H1 (cell line): ENCODE data around the gene PTPN18. TPM values are rescaled to one million over a fixed set of nuclear protein-coding genes. Genes with fewer than 3 reads are reported as not detected.

ENCODE experiments used
- CTCF ChIA-PET: fragments of 300-600 bp; sonication (Branson Sonifier 250); formaldehyde crosslinking; loops from one replicate; lab custom pipeline; 2021; ENCODE audit not compliant: partially characterized antibody; lab: Charles Lee
- POLR2A ChIA-PET: fragments of 300-600 bp; sonication (Branson Sonifier 250); formaldehyde crosslinking; loops from one replicate; lab custom pipeline; 2021; ENCODE audit warnings: inconsistent platforms; ENCODE audit not compliant: partially characterized antibody; lab: Charles Lee
- DNase-seq, 2 experiments: peaks; one replicate each; pipeline versions ENCODE4 v3.0.0 to v3.0.0-alpha.2; 2010 to 2022; ENCODE audit warnings: low spot score in 2 of 2, low read depth in 1 of 2, mixed read lengths in 1 of 2
- FAIRE-seq: peaks from 2 replicates; lab custom pipeline; 2011; peaks lifted over from hg19 to GRCh38; lab: Jason Lieb, UNC
- H2AFZ ChIP-seq: 2 replicates; pipeline ENCODE4 v1.8.1; 2012; ENCODE audit warnings: low read length, inconsistent platforms
- H2AK5ac ChIP-seq: 2 replicates; pipeline ENCODE4 v1.6.1; 2013; ENCODE audit warnings: low read depth, low read length
- H2BK120ac ChIP-seq: replicated peaks from 2 replicates; pipeline ENCODE3; 2013; ENCODE audit warnings: low read depth, low read length, inconsistent platforms
- H2BK12ac ChIP-seq: 2 replicates; pipeline ENCODE4 v1.6.1; 2013; ENCODE audit warnings: low read depth, low read length
- H2BK15ac ChIP-seq: 2 replicates; pipeline ENCODE4 v1.6.1; 2013; ENCODE audit warnings: low read length
- H2BK20ac ChIP-seq: 2 replicates; pipeline ENCODE4 v1.6.1; 2013; ENCODE audit warnings: low read length
- H2BK5ac ChIP-seq: 2 replicates; pipeline ENCODE4 v1.6.1; 2013; ENCODE audit warnings: low read depth, low read length
- H3K14ac ChIP-seq: 2 replicates; pipeline ENCODE4 v1.6.1; 2013; ENCODE audit warnings: inconsistent platforms; ENCODE audit not compliant: insufficient read length
- H3K18ac ChIP-seq: 2 replicates; pipeline ENCODE4 v1.6.1; 2013; ENCODE audit warnings: low read length; ENCODE audit errors: extremely low read depth
- H3K23ac ChIP-seq: 2 replicates; pipeline ENCODE4 v1.6.1; 2013; ENCODE audit warnings: inconsistent platforms; ENCODE audit not compliant: insufficient read length
- H3K23me2 ChIP-seq: 2 replicates; pipeline ENCODE4 v1.6.1; 2013; ENCODE audit warnings: low read depth, low read length
- H3K27ac ChIP-seq: 2 replicates; pipeline ENCODE4 v1.6.1; 2011; ENCODE audit warnings: low read depth, low read length, inconsistent platforms
- H3K27me3 ChIP-seq, 4 experiments: replicated peaks in 1 of 4; 1 replicate in 1 of 4; 2 replicates in 3 of 4; pipeline versions ENCODE4 v1.6.1 to v1.8.1; 2011 to 2013; ENCODE audit warnings: low read length in 3 of 4, mild to moderate bottlenecking in 3 of 4, inconsistent platforms in 2 of 4, mixed read lengths in 2 of 4, moderate library complexity in 1 of 4; ENCODE audit not compliant: control insufficient read depth in 3 of 4, insufficient read depth in 3 of 4; ENCODE audit errors: extremely low read depth in 1 of 4
- H3K36me3 ChIP-seq, 4 experiments: 2 replicates each; pipeline versions ENCODE4 v1.6.1 to v1.8.1; 2011 to 2013; ENCODE audit warnings: mild to moderate bottlenecking in 4 of 4, low read length in 3 of 4, moderate library complexity in 2 of 4, control low read depth in 1 of 4, inconsistent platforms in 1 of 4; ENCODE audit not compliant: insufficient read depth in 4 of 4, control insufficient read depth in 2 of 4
- H3K4ac ChIP-seq: replicated peaks from 2 replicates; pipeline ENCODE3; 2013; ENCODE audit warnings: low read length, low read depth, mixed read lengths, inconsistent platforms; ENCODE audit not compliant: insufficient read length
- H3K4me1 ChIP-seq, 4 experiments: replicated peaks in 1 of 4; 1 replicate in 1 of 4; 2 replicates in 3 of 4; pipeline versions ENCODE4 v1.6.1 to v1.8.1; 2011 to 2013; ENCODE audit warnings: low read length in 3 of 4, inconsistent platforms in 2 of 4, mixed read lengths in 1 of 4; ENCODE audit not compliant: insufficient read depth in 4 of 4, control insufficient read depth in 3 of 4
- H3K4me2 ChIP-seq, 2 experiments: 2 replicates each; pipeline versions ENCODE4 v1.6.1 to v1.8.1; 2011 to 2013; ENCODE audit warnings: low read depth in 2 of 2, low read length in 2 of 2, control low read depth in 1 of 2, inconsistent platforms in 1 of 2, mild to moderate bottlenecking in 1 of 2; ENCODE audit not compliant: insufficient read depth in 1 of 2
- H3K4me3 ChIP-seq, 4 experiments: fragments of 200-600, 300-600 bp in 1 of 4; sonication (generic), shearing (Covaris generic), sonication (Bioruptor Twin) in 1 of 4; 2 replicates each; pipeline versions ENCODE4 v1.5.1 to v1.8.1; 2011 to 2016; ENCODE audit warnings: low read length in 4 of 4, low read depth in 3 of 4, control low read depth in 2 of 4, inconsistent platforms in 2 of 4, mild to moderate bottlenecking in 2 of 4, mixed read lengths in 1 of 4, moderate library complexity in 1 of 4; ENCODE audit not compliant: insufficient read depth in 2 of 4; ENCODE audit errors: extremely low read depth in 1 of 4
- H3K56ac ChIP-seq: replicated peaks from 2 replicates; pipeline ENCODE3; 2013; ENCODE audit warnings: low read depth, mild to moderate bottlenecking, mixed read lengths, low read length, inconsistent platforms; ENCODE audit not compliant: insufficient read length
- H3K79me1 ChIP-seq: 2 replicates; pipeline ENCODE4 v1.6.1; 2013; ENCODE audit warnings: low read depth, low read length, control low read depth
- H3K79me2 ChIP-seq, 2 experiments: 2 replicates each; pipeline versions ENCODE4 v1.6.1 to v1.8.1; 2012 to 2013; ENCODE audit warnings: low read length in 2 of 2, mild to moderate bottlenecking in 2 of 2, inconsistent platforms in 1 of 2; ENCODE audit not compliant: insufficient read depth in 2 of 2, control insufficient read depth in 1 of 2
- H3K9ac ChIP-seq, 4 experiments: replicated peaks in 1 of 4; 1 replicate in 1 of 4; 2 replicates in 3 of 4; pipeline versions ENCODE4 v1.6.1 to v1.8.1; 2011 to 2013; ENCODE audit warnings: low read depth in 3 of 4, low read length in 3 of 4, control low read depth in 2 of 4, mild to moderate bottlenecking in 2 of 4, moderate library complexity in 2 of 4, inconsistent platforms in 1 of 4; ENCODE audit errors: extremely low read depth in 1 of 4
- H3K9me3 ChIP-seq, 2 experiments: 2 replicates each; pipeline versions ENCODE4 v1.6.1 to v1.8.1; 2012 to 2013; ENCODE audit warnings: mild to moderate bottlenecking in 2 of 2, moderate library complexity in 2 of 2, control low read depth in 1 of 2, inconsistent platforms in 1 of 2, low read depth in 1 of 2, low read length in 1 of 2, mixed read lengths in 1 of 2; ENCODE audit not compliant: insufficient read depth in 2 of 2
- H4K20me1 ChIP-seq, 2 experiments: replicated peaks in 1 of 2; 2 replicates each; pipeline versions ENCODE3 to v1.8.1; 2011 to 2013; ENCODE audit warnings: inconsistent platforms in 2 of 2, low read length in 2 of 2, mild to moderate bottlenecking in 1 of 2; ENCODE audit not compliant: insufficient read depth in 2 of 2, control insufficient read depth in 1 of 2
- H4K5ac ChIP-seq: 2 replicates; pipeline ENCODE4 v1.6.1; 2013; ENCODE audit warnings: low read length, low read depth, mixed read lengths, inconsistent platforms; ENCODE audit not compliant: insufficient read length
- H4K8ac ChIP-seq: 2 replicates; pipeline ENCODE4 v1.8.0; 2013; ENCODE audit warnings: mild to moderate bottlenecking, moderate library complexity, low read length, inconsistent platforms; ENCODE audit not compliant: insufficient read depth; ENCODE audit errors: extremely low read depth
- H4K91ac ChIP-seq: replicated peaks from 2 replicates; pipeline ENCODE3; 2013; ENCODE audit warnings: low read length, mixed read lengths, inconsistent platforms; ENCODE audit not compliant: insufficient read length
- ASH2L ChIP-seq: fragments of 200-600, 300-600 bp; sonication (generic); IDR thresholded peaks from one replicate; pipeline ENCODE4 v1.7.1; 2017; ENCODE audit warnings: low read length
- SIX5 ChIP-seq: IDR thresholded peaks from 2 replicates; pipeline ENCODE4 v1.6.1; 2011; ENCODE audit warnings: mild to moderate bottlenecking, low read depth, low read length
- WGBS, 2 experiments: shearing (Covaris generic) in 1 of 2; methylation state at CpG; one replicate each; pipeline versions ENCODE4 v1.1.6 to v1.1.7; 2013 to 2015; ENCODE audit warnings: low lambda C conversion rate in 2 of 2, mixed read lengths in 2 of 2, inconsistent platforms in 1 of 2, low coverage in 1 of 2, missing lambda C conversion rate in 1 of 2; ENCODE audit not compliant: insufficient replicate concordance in 2 of 2, insufficient coverage in 1 of 2, insufficient read length in 1 of 2; ENCODE audit errors: extremely low coverage in 1 of 2, missing lambda C conversion rate in 1 of 2; 5-methylcytosine and 5-hydroxymethylcytosine counted together
- polyA plus RNA-seq, 7 experiments: library from polyadenylated mRNA; depleted of rRNA in 3 of 7; stranded (reverse) in 5 of 7; unstranded in 2 of 7; fragments of >200 nt in 5 of 7; fragments of 200-250 nt in 2 of 7; gene quantifications; 1 replicate in 5 of 7; 2 replicates in 1 of 7; 4 replicates in 1 of 7; pipeline versions ENCODE4 v1.2.1 to v1.2.3, GENCODE V29; 2011 to 2013; ENCODE audit warnings: missing spikeins in 2 of 7, mixed read lengths in 2 of 7
- total RNA-seq: library from RNA; stranded (reverse); fragmentation: NEBNext Ultra II Directional; extraction: Animal tissue kit (Norgen Biotek cat#: 25700); gene quantifications from 2 replicates; pipeline ENCODE4 v1.2.1, GENCODE V29; 2021
- TF ChIP-seq, protein P1 (sequence below): IDR thresholded peaks from 2 replicates; pipeline ENCODE4 v1.6.1; 2012; ENCODE audit warnings: low read length, inconsistent platforms

Gene PTPN18
- total and polyA plus RNA-seq, 2 of the 8 experiments (the other 6 are each of a cell fraction or from before 2014, with no cell fraction given), result 13.2 to 14.7 TPM

DNA sequence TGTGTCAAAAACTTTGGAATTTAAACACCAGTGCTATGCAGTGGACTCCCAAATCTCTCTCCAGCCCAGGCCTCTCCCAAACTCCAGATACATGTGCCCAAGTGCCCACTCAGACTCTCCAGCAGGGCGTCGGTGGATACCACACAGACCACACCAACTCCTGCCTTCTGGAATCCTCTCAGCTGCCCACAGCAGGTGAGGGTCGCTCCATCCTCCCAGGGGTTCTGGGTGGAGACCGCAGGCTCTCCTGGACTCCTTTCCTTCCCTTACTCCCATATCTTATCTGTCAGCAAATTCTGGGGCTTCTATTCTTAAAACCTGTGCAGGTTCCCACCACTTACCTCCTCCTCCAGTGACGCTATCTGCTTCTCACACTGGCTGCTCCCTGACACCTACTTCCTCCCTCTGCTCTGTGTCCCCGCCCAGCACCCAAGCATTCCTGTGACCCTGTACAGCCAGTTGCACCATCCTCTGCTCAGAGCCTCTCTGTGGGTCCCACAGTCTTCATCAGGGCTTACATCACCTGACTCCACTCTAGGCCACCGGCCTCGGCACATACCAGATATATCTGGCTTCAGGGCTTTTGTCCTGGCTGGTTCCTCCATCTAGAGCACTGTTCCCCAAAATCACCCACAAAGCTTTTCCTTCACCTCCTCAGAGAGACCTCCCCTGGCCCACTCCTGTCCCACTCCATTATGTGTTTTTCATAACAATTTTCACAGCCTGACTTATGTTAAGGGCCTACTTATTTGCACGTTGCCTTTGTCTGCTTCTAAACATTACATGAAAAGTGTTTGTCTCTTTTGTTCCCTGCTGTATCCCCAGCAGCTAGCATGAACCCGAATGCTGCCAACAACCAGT lies 15.7 kb upstream of the PTPN18 start:
- no peak overlapping the region for H3K23ac ChIP-seq
- ChIA-PET CTCF (interaction anchor here (1.3 to 2.5 kb wide), 3 partner anchors 7 to 33 kb away, joined by 4 to 14 read pairs (median 10); no protein-coding TSS in a partner anchor), POLR2A (no interaction called here)
- no peaks in the 10 kb centered on the region for H3K27me3 ChIP-seq
- H3K56ac ChIP-seq, result no peak overlapping the region
- no peak overlapping the region for H2BK20ac ChIP-seq
- 91% methylated on average over 10 of the region's 10 CpGs; no CpG with 5 or more reads in 1 of the 2 experiments for WGBS, 2 experiments
- H2BK5ac ChIP-seq, result no peak overlapping the region
- H3K23me2 ChIP-seq, result no peaks in the 10 kb centered on the region
- no peak for FAIRE-seq
- no peaks in the 10 kb centered on the region for H3K9me3 ChIP-seq
- H2BK12ac ChIP-seq, result no peak overlapping the region
- no peak overlapping the region for H2AFZ ChIP-seq
- no peak overlapping the region for H2BK15ac ChIP-seq
- H3K4ac ChIP-seq, result no peak overlapping the region
- no peak overlapping the region for H3K9ac ChIP-seq
- no peak overlapping the region for H3K4me3 ChIP-seq
- H4K20me1 ChIP-seq, result peaks cover 1 to 4% of the 10 kb centered on the region in 2 experiments
- H4K91ac ChIP-seq, result no peak overlapping the region
- H3K4me2 ChIP-seq, result no peak overlapping the region
- no peak overlapping the region for H4K5ac ChIP-seq
- H2BK120ac ChIP-seq, result no peak overlapping the region
- peaks cover 0 to 15% of the 10 kb centered on the region in 2 experiments; a peak in 2 of 4 replicates for H3K79me2 ChIP-seq
- no peak overlapping the region for H2AK5ac ChIP-seq
- peaks cover 0 to 5% (median 4%) of the 10 kb centered on the region in 4 experiments; a peak in 4 of 7 replicates for H3K4me1 ChIP-seq
- no peak overlapping the region for H3K27ac ChIP-seq
- no peak for DNase-seq
- no peak overlapping the region for H4K8ac ChIP-seq
- peaks cover 6 to 11% (median 8%) of the 10 kb centered on the region in 4 experiments; a peak in 7 of 8 replicates for H3K36me3 ChIP-seq
- H3K18ac ChIP-seq, result no peak overlapping the region
- H3K14ac ChIP-seq, result no peak overlapping the region
- H3K79me1 ChIP-seq, result peaks cover 5% of the 10 kb centered on the region
- TF ChIP-seq ASH2L, result no peak
- TF ChIP-seq, protein P1, sequence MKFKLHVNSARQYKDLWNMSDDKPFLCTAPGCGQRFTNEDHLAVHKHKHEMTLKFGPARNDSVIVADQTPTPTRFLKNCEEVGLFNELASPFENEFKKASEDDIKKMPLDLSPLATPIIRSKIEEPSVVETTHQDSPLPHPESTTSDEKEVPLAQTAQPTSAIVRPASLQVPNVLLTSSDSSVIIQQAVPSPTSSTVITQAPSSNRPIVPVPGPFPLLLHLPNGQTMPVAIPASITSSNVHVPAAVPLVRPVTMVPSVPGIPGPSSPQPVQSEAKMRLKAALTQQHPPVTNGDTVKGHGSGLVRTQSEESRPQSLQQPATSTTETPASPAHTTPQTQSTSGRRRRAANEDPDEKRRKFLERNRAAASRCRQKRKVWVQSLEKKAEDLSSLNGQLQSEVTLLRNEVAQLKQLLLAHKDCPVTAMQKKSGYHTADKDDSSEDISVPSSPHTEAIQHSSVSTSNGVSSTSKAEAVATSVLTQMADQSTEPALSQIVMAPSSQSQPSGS, result no peak
- TF ChIP-seq SIX5, result no peak
